NCI-H1694 treated with DMSO at 0.1 percent for 48 hours (cell line): Measurements from ENCODE around the gene TEX55.
"Not testable (repeated sequence)": the region's sequence is repeated elsewhere in the genome, so short reads cannot be mapped to it uniquely, and the experiment has no call there.

ENCODE experiments used
- DNase-seq: peaks from one replicate; lab custom pipeline; 2025; lab: John Stamatoyannopoulos, UW

Gene TEX55

DNA sequence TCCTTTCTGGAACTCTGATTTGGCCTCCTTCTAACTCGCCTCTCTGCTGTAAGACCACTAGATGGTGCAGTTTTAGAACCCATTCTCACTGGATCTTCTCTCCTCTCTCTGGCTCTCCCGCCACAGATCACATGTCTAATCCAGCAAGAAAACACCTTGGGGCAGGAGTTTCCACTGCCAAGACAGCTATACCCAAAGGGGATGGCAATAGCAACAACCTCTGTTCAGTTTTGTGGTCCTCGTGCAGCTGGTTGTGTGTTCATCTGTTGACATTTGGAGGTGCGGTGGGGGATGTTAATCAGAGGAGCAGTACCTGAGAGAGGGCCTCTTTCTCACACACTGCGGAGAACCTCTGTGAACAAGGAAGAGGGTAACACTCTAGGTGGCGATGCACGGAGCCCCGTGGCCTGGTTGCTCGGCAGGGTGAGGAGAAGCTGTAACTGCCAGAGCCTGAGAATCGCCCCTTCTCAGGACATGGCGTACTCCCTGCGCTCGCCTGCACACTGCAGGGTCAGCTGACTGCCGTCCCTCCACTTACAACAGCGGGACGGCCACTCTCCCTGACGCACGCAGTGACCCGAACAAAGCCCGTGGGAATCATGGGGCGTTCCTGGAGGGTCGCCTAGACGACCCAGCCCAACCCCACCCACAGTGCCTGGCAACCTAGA lies at the start of gene TEX55:
Gene TEX55 (plus strand): TSS at position 666 of the 668 bp plus-strand sequence. CDS start 25 bp downstream, outside the sequence.
- DNase-seq = peak; percentile 12

GRCh38 chr3:119098003-119098402 lies 48.0 kb upstream of the TEX55 start:
- DNase-seq = no peak

GRCh38 chr3:119098619-119099222 lies 47.2 kb upstream of the TEX55 start:
- DNase-seq = peak; percentile 15

- DNase-seq = no peak
Observed at GRCh38 chr3:119099785-119100184, 46.2 kb upstream of the TEX55 start.

- DNase-seq = no peak
Observed at GRCh38 chr3:119104031-119104430, 41.9 kb upstream of the TEX55 start.

DNA sequence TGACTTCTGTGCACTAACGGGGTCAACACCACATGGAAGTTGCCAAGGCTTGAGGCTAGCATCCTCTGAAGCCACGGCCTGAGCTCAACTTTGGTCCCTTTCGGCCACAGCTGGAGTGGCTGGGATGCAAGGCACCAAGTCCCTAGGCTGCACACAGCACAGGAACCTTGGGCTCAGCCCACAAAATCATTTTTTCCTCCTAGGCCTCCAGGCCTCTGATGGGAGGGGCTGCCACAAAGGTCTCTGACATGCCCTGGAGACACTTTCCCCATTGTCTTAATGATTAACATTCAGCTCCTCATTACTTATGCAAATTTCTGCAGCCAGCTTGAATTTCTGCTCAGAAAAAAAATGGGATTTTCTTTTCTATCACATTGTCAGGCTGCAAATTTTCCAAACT lies 27.6 kb upstream of the TEX55 start:
- DNase-seq = not testable (repeated sequence)

DNA sequence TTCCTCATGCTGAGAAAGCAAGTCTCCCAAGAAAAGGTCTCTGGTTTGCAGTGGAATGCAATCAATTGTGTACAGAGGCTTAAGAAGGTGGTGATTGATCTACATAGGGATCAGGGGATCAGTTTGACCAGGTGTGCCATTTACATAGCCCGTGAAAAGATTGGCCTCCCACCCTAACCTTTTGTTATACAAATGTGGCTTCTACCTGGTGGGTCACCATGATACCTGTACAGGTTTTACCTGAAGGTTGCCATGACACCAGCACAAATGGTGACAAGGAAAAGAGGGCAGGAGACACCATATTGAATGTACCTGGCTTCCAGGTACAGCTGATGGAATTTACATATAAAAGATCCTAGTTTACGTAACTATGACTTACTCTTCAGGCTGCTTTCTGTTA lies 25.5 kb upstream of the TEX55 start:
- DNase-seq = no peak

GRCh38 chr3:119122350-119122749 lies 23.6 kb upstream of the TEX55 start:
- no peak for DNase-seq

DNA sequence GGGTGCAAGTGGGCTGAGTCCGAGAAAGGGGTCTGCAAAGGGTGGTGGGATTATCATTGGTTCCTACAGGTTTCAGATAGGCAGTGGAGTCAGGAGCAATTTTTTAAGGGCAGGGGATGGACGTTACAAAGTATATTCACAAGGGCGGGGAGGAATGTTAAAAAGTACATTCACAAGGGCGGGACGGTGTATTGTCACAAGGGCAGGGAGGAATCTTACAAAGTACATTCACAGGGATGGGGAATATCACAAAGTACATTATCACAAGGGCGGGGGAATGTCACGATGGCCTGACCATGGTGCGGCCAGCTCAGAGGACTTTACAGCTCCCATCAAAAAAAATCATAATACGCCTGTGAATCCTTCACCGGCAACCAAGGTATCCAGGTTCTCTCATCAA lies 20.6 kb upstream of the TEX55 start:
- no peak for DNase-seq

GRCh38 chr3:119125742-119126504 lies 20.0 kb upstream of the TEX55 start:
- DNase-seq = no peak

GRCh38 chr3:119130291-119130690 lies 15.7 kb upstream of the TEX55 start:
- not testable (repeated sequence) for DNase-seq

DNA sequence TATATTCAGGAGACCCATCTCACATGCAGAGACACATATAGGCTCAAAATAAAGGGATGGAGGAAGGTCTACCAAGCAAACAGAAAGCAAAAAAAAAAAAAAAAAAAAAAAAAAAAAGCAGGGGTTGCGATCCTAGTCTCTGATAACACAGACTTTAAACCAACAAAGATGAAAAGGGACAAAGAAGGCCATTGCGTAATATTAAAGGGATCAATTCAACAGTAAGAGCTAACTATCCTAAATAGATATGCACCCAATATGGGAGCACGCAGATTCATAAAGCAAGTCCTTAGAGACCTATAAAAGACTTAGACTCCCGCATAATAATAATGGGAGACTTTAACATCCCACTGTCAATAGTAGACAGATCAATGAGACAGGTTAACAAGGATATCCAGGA lies 13.7 kb upstream of the TEX55 start:
- not testable (repeated sequence) for DNase-seq

- DNase-seq = not testable (repeated sequence)
Observed at GRCh38 chr3:119139360-119139759, 6.6 kb upstream of the TEX55 start.

DNA sequence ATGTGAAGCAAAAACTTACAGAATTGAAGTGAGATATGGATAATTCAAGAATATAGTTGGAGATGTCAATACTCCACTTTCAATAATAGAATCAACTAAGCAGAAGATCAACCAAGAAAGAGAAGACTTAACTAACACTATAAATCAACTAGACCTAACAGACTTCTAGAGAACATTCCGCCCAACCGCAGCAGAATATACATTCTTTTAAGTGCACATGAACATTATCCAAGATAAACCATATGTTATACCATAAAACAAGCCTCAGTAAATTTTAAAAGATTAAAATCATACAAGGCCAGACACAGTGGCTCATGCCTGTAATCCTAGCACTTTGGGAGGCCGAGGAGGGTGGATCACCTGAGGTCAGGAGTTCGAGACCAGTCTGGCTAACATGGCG lies 5.5 kb upstream of the TEX55 start:
- DNase-seq = no peak

DNA sequence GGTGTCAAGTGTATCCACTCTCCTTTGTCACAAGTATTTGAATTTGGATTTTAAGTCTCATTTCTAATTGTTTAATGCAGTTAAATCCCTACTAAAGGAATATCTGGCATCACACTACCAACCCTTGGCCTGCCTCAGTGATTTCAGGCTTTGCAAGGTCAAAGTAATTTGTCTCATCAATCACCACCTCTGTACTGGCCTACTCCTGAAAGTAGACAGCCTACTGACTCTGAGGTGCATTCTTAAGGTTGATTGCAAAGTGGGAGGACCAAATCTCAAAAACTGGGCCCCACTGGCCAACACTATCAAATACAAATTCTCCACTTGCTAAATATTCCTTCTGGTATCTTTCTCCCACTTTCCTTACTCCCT lies 851 bp upstream of the TEX55 start:
- DNase-seq = no peak

DNA sequence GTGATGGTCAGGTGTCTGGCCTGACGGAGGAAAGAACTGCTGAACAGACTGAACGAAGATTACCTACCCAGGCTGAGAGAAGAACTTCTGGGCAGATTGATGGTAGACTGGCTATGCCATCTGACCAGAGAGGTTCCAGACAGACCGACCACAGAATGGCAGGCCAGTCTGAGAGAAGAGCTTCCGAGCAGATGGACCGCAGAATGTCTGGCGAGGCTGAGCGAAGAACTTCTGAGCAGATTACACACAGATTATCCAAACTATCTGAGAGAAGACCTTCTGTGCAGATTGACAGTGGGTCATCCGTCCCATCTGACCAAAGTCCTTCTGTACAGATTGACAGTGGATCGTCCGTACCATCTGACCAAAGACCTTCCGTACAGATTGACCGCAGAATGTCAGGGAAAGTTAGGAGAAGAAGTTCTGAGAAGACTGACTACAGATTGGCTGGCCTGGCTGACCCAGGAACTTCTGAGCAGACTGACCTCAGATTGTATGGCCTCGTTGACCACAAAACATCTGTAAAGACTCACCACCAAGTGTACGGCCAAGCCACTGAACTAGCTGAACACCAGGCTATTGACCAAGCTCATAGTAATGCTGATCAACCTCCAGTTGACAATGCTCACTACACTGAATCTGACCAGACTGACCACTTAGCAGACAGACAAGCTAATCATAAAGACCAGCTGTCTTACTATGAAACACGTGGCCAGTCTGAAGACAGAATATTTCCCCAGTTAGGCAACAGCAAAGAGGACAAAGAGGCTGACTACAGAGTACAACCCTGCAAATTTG lies 812 bp downstream of the TEX55 start:
- no peak for DNase-seq

DNA sequence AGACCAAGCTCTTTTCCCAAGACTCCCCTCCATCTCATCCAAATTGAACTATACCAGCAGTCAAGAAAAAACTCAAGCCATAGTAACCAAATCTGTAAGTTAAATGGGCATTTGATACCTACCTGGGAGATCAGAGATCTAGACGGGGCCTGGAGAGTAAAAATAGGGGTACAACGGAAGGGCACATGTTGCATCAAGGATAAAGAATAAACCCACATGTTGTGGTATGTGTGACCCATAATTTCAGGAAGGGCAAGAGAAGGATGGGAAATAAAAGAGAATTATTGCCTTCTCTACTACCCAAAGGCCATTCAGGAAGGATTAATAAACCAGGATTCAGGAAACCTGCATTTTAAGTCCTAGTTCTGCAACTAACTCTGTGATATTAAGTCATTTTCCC lies 1.5 kb downstream of the TEX55 start:
- DNase-seq = no peak

DNA sequence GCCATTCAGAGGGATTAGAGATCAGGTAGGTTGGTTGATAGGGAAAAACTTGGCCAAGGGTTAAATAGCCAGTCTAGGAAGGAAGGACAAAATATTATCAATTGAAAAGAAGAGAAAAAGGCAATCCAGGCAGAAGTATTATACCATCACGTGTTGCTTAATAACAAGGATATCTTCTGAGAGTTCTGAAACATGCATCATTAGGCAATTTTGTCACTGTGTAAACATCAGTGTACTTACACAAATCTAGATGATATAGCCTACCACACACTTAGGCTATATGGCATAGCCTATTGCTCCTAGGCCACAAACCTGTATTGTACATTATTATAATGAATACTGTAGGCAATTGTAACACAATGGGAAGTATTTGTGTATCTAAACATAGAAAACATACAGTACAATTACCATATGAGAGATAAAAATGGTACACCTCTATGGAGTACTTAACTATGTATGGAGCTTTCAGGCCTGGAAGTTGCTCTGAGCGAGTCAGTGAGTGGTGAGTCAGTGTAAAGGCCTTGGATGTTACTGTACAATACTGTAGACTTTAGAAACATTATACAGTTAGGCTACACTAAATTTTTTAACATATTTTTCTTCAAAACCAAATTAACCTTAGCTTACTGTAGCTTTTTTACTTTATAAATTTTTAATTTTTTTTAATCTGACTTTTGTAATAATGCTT lies 2.7 kb downstream of the TEX55 start:
- no peak for DNase-seq

- no peak for DNase-seq
Observed at GRCh38 chr3:119149484-119149883, 3.5 kb downstream of the TEX55 start.

DNA sequence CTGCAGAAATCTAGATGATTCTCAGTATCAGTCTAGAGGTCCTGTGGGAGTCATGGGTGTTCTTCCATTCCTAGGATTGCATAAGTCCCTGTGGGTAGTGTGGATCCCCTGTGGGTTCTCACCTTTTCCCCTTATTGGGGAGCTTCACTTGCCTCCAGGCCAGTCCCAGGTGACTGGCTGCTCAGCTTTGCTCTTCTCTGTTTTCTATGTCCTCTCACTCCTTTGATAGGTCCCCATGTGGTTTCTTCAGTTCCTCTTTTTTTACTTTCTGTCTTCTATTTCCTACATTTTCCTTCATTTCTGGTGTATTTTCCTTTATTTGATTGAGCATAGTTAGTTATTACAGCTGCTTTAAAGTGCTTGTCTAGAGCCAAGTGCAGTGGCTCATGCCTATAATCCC lies 10.9 kb downstream of the TEX55 start:
- DNase-seq = no peak

- DNase-seq = no peak
Observed at GRCh38 chr3:119157971-119158370, 12.0 kb downstream of the TEX55 start.

DNA sequence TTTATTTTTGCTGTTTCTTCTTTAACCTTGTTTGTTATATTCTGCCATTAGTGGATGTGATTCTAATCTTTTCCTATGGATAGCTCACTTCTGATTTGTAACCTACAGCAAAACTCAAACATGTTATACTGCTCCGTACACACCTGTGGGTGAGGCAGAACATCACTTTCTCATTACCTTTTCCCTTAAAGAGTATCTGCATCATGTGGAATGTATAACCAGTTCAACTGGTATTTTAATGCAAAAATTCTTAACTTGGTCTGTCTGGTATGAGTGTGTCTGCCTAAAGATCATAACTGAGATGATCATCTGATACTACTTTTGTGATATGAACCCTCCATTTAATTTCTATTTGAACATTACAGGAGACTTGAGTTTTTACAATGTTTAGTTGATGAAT lies 14.4 kb downstream of the TEX55 start:
- no peak for DNase-seq
